ENCODE data around the gene GLE1. TPM values are rescaled to one million over a fixed set of nuclear protein-coding genes. Genes with fewer than 3 reads are reported as not detected.

The GLE1 gene
- total RNA-seq, 1 donor: 19.2 TPM

DNA sequence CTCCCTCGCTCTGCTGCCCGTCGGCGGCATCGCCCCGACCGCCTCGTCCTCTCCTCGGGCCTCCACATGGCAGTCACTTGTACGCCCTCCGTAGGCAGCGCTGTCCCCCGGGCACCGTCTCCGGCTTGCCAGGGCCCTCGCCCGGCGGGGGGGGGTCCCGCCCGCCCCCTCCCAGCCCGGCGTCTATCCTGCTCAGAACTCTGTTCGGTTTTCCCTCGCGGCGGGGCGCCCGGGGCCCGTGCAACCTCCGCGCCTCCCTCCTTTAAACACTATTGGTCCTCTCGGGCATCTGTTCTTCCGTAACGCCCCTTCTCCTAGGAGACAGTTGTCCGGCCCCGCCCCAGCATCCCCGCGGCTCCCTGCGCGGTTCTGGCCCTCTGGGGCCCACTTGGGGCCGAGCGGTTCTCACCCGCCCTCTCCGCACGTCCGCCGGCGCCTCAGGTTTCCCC is 47.9 kb upstream of the GLE1 start:
- no peaks in the 10 kb centered on the region for H3K9me3 ChIP-seq (ENCODE audit: low read depth, low read length)
- peak overlapping the region; percentile 95 for H3K4me2 ChIP-seq (ENCODE audit: insufficient read depth, low read length)
- H3K27ac ChIP-seq (ENCODE audit: low read depth, low read length): peak overlapping the region; percentile 74
- H3K27me3 ChIP-seq (ENCODE audit: insufficient read depth, low read length): no peaks in the 10 kb centered on the region
- no peaks in the 10 kb centered on the region for H4K20me1 ChIP-seq (ENCODE audit: insufficient read depth, low read length)
- peak overlapping the region; percentile 90 for H3K4me3 ChIP-seq (ENCODE audit: insufficient read depth, low read length)
- peaks cover 6% of the 10 kb centered on the region for H3K4me1 ChIP-seq (ENCODE audit: insufficient read depth, low read length)
- DNase-seq (ENCODE audit: insufficient read length, low spot score, missing footprints): peak; percentile 98
- H3K36me3 ChIP-seq (ENCODE audit: insufficient read depth, low read length): peaks cover 21% of the 10 kb centered on the region
- H2AFZ ChIP-seq (ENCODE audit: low read length): peak overlapping the region; percentile 85
- TF ChIP-seq, protein P1, sequence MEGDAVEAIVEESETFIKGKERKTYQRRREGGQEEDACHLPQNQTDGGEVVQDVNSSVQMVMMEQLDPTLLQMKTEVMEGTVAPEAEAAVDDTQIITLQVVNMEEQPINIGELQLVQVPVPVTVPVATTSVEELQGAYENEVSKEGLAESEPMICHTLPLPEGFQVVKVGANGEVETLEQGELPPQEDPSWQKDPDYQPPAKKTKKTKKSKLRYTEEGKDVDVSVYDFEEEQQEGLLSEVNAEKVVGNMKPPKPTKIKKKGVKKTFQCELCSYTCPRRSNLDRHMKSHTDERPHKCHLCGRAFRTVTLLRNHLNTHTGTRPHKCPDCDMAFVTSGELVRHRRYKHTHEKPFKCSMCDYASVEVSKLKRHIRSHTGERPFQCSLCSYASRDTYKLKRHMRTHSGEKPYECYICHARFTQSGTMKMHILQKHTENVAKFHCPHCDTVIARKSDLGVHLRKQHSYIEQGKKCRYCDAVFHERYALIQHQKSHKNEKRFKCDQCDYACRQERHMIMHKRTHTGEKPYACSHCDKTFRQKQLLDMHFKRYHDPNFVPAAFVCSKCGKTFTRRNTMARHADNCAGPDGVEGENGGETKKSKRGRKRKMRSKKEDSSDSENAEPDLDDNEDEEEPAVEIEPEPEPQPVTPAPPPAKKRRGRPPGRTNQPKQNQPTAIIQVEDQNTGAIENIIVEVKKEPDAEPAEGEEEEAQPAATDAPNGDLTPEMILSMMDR (IDR thresholded peaks at IDR 0.05; ENCODE audit: extremely low read depth, low read depth, low read length): no peak
- peaks cover 15% of the 10 kb centered on the region for H3K79me2 ChIP-seq (ENCODE audit: insufficient read depth, low read length)

DNA sequence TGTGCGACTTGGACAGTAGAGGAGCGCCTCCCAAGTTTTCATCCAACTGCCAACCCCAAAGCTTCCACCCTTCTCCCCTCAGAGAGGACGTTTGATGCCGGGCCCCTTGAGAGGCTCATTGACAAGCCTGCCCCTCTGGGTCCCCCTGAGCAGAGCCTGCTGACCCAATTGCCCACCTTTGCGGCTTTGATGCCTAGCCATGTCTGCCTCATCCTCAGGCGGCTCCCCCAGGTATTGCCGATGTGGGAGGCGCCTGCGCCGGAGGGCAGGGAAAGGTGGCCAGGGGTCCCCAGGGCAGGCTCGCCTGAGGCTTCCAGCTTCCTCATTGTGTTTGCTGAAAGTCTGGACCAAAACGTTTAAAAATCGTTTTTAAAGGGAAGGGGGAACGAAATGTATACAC is 47.3 kb upstream of the GLE1 start:
- Histone ChIP-seq H3K4me2 (ENCODE audit: insufficient read depth, low read length) (peak overlapping the region; percentile 95), H3K9me3 (ENCODE audit: low read depth, low read length) (no peaks in the 10 kb centered on the region), H2AFZ (ENCODE audit: low read length) (peak overlapping the region; percentile 65), H3K27ac (ENCODE audit: low read depth, low read length) (peak overlapping the region; percentile 8), H3K4me3 (ENCODE audit: insufficient read depth, low read length) (peak overlapping the region; percentile 90), H3K27me3 (ENCODE audit: insufficient read depth, low read length) (no peaks in the 10 kb centered on the region), H3K4me1 (ENCODE audit: insufficient read depth, low read length) (peaks cover 6% of the 10 kb centered on the region), H3K36me3 (ENCODE audit: insufficient read depth, low read length) (peaks cover 26% of the 10 kb centered on the region), H3K79me2 (ENCODE audit: insufficient read depth, low read length) (peaks cover 15% of the 10 kb centered on the region), H4K20me1 (ENCODE audit: insufficient read depth, low read length) (no peaks in the 10 kb centered on the region)
- DNase-seq (ENCODE audit: insufficient read length, low spot score, missing footprints): no peak
- TF ChIP-seq, protein P1 (IDR thresholded peaks at IDR 0.05; ENCODE audit: extremely low read depth, low read depth, low read length): no peak

DNA sequence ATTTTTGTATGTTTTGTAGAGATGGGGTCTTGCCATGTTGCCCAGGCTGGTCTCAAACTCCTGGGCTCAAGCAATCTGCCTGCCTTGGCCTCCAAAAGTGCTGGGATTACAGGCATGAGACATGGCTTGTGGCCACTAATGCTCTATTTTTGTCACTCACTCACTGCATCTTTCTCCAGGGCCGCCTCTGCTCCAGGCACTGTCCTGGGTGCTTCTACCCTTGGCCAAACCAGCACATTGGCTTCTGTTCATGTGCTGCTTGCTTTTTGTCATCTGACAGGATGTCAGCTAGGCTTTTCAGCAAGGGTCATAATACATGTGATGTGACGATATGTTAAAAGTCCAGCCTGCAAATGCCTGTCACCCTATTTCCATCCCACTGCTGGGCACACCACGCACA is 45.5 kb upstream of the GLE1 start:
- no peak overlapping the region for H2AFZ ChIP-seq (ENCODE audit: low read length)
- H4K20me1 ChIP-seq (ENCODE audit: insufficient read depth, low read length): no peaks in the 10 kb centered on the region
- peaks cover 15% of the 10 kb centered on the region for H3K79me2 ChIP-seq (ENCODE audit: insufficient read depth, low read length)
- TF ChIP-seq, protein P1 (IDR thresholded peaks at IDR 0.05; ENCODE audit: extremely low read depth, low read depth, low read length): no peak
- H3K4me3 ChIP-seq (ENCODE audit: insufficient read depth, low read length): no peak overlapping the region
- peaks cover 35% of the 10 kb centered on the region for H3K36me3 ChIP-seq (ENCODE audit: insufficient read depth, low read length)
- H3K9me3 ChIP-seq (ENCODE audit: low read depth, low read length): no peaks in the 10 kb centered on the region
- peaks cover 6% of the 10 kb centered on the region for H3K4me1 ChIP-seq (ENCODE audit: insufficient read depth, low read length)
- no peak for DNase-seq (ENCODE audit: insufficient read length, low spot score, missing footprints)
- no peaks in the 10 kb centered on the region for H3K27me3 ChIP-seq (ENCODE audit: insufficient read depth, low read length)
- H3K27ac ChIP-seq (ENCODE audit: low read depth, low read length): no peak overlapping the region
- no peak overlapping the region for H3K4me2 ChIP-seq (ENCODE audit: insufficient read depth, low read length)

DNA sequence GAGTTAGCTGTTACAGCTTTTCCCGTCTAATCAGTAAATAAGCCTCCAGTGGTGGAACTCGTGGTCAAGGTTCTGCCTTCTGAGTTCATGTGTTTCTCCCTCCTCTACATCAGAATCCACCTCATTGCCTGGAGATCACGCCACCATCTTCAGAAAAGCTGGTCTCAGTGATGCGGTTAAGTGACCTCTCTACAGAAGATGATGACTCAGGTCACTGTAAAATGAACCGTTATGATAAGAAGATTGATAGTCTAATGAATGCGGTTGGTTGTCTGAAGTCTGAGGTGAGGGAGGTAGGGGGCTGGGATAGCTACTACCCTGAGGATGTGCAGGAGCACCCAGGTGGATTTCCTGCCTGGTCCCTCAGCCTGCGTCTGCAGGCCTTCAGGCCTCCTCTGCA is 35.4 kb upstream of the GLE1 start:
- H3K27ac ChIP-seq (ENCODE audit: low read depth, low read length): no peak overlapping the region
- H3K27me3 ChIP-seq (ENCODE audit: insufficient read depth, low read length): no peaks in the 10 kb centered on the region
- no peaks in the 10 kb centered on the region for H3K9me3 ChIP-seq (ENCODE audit: low read depth, low read length)
- no peak overlapping the region for H2AFZ ChIP-seq (ENCODE audit: low read length)
- no peaks in the 10 kb centered on the region for H3K79me2 ChIP-seq (ENCODE audit: insufficient read depth, low read length)
- TF ChIP-seq, protein P1 (IDR thresholded peaks at IDR 0.05; ENCODE audit: extremely low read depth, low read depth, low read length): no peak
- peaks cover 8% of the 10 kb centered on the region for H4K20me1 ChIP-seq (ENCODE audit: insufficient read depth, low read length)
- H3K36me3 ChIP-seq (ENCODE audit: insufficient read depth, low read length): peaks cover 24% of the 10 kb centered on the region
- peaks cover 6% of the 10 kb centered on the region for H3K4me1 ChIP-seq (ENCODE audit: insufficient read depth, low read length)
- no peak overlapping the region for H3K4me3 ChIP-seq (ENCODE audit: insufficient read depth, low read length)
- no peak for DNase-seq (ENCODE audit: insufficient read length, low spot score, missing footprints)
- no peak overlapping the region for H3K4me2 ChIP-seq (ENCODE audit: insufficient read depth, low read length)

Measured in osteoblast (primary cell).